ENCODE data around the gene CCNO. TPM values are rescaled to one million over a fixed set of nuclear protein-coding genes. Genes with fewer than 3 reads are reported as not detected.

Gene CCNO
- total RNA-seq, 1 donor, result not detected

DNA sequence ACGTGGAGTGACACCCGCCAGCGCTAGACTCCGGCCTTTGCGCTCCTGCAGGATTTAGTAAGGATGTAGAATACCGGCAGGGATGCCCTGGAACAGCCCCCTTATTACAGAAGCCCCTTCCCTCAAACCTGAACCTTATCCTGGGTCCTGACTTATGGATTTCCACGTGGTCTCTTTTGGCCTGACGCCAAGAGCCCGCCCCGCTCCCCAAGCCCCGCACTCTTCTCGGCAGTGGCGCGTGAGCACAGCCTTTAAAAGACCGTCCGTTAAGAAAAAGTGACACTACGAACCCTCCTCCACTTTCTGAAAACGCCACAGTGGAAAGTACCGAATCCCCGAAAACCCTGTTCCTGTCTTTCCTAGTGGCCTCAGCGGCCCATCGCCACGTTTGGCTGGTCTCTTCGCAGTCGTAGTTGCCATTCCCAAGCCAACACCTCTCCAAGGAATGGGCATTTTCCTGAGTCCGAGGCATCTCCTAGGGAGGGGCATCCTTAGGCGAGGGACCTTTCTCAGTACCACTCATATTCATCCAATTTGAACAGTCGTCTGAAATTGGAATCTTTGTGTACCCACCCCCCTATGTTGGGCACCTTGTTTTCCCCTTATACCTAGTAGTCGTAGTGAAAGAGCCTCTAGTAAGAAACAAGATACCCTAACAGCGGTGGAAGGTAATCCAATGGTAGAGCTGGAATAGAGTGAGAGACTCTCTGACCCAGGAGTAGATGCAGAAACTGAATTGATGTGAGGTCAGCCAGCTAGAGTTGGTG, 5.6 kb downstream of the CCNO start:
- no peak overlapping the region for H3K4me3 ChIP-seq (ENCODE audit: low read length)
- H3K4me1 ChIP-seq (ENCODE audit: insufficient read depth, low read length), result peaks cover 50% of the 10 kb centered on the region
- H3K27me3 ChIP-seq (ENCODE audit: insufficient read depth, low read length), result peaks cover 98% of the 10 kb centered on the region
- no peaks in the 10 kb centered on the region for H3K9me3 ChIP-seq (ENCODE audit: low read depth, low read length)

DNA sequence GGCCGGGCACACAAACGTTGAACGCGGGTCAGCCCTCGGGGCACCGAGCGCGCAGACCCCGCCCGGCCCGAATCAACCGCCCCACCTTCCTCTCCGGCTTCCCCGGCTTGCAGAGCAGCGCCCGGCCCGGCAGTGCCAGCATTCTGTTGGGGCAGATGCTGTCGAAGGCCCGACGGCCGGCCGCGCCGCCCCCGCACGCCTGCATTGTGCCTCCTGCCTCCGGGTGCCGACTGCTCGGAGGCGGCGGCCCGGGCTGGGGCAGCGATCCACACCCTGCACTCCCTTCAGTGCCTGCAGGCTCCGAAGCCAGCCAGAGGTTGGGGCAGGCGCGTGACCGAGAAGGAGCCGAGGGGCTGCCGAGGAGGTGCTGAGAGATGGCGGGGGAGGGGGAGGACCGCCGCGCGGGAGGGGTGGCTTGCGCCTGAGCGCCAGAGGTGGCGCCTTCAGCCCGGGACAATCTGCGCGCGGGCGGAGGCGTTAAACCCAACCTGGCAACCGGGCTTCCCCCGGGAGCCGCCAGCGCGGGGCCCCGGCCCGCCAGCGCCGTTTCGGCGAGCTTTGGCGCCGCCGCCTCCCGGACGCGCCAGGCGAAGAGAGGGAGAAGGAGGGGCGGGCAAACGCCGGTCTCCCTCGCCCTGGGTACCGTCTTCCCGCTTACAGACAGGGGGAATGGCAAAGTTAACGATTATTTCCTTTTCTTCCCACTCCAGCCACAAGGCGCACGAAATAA, 6.3 kb downstream of the CCNO start, which contains the start of gene MCIDAS:
Gene MCIDAS, minus strand, starts transcription at position 382 of the 730 bp plus-strand sequence. Its CDS starts 177 bp downstream, at position 205.
- Histone ChIP-seq H3K9me3 (ENCODE audit: low read depth, low read length) (no peaks in the 10 kb centered on the region), H3K4me1 (ENCODE audit: insufficient read depth, low read length) (peaks cover 45% of the 10 kb centered on the region), H3K4me3 (ENCODE audit: low read length) (no peak within 1 kb of the TSS), H3K27me3 (ENCODE audit: insufficient read depth, low read length) (peaks cover 98% of the 10 kb centered on the region)

DNA sequence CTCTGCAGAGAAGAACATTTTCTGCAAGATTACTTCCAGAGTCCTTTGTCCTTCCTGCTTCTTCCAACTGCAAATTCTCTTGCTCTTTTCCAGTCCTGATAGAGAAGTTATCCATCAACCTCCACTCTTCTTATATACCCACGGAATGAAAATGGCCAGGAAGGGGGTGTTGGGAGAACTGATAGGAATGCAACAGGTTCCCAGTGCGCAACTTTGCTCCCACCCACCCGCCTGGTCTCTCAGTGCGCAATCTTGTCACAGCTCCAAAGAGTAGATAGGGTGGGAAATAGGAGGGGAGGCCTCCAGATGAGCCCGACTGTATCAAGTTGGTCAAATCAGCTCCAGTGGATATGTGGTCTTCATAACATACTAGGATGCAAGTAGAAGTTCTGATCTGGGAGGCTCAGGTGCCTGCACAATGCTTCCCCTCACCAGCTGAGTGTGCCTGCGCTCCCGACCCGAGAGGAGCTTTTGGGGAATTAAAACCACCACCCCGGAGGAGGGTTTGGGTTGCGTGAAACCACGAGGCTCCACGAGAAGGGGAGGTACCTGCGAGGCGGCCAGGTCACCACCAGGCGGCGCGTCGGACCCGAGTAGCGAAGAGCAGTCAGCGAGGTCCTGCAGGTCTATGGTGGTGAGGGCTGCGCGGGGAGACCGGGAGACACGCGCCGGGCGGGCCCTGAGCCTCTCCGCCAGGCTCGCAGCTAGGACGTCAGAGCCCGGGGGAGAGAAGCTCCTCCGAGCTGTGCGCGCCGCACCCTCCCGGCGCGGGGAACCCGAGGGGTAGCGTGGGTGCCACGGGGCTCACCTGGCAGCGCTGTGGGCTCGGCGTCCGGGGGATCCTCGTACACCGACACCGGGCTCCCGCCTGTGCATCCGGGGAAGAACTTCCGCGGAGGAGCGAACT, 7.1 kb downstream of the CCNO start:
- peaks cover 98% of the 10 kb centered on the region for H3K27me3 ChIP-seq (ENCODE audit: insufficient read depth, low read length)
- no peak overlapping the region for H3K4me3 ChIP-seq (ENCODE audit: low read length)
- H3K9me3 ChIP-seq (ENCODE audit: low read depth, low read length), result no peaks in the 10 kb centered on the region
- H3K4me1 ChIP-seq (ENCODE audit: insufficient read depth, low read length), result peaks cover 37% of the 10 kb centered on the region

DNA sequence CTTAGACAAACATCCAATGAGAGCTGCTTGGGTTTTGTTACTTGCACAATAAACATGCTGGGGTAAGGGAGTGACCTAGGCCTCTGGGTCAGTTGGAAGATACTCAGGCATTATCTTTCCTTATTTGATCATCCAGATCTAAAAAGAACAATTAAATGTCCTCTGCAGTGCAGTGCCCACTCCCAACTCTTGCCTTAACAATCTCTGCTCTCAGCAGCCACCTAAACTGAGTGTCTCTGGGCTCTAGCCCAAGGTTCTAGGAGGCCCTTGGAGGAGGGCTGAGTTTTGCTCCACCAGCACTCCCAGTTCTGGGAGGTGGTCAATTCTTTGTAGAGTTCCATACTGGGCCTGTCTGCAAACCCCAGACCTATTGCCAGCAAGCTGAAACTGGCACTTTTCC, 8.1 kb downstream of the CCNO start:
- peaks cover 40% of the 10 kb centered on the region for H3K4me1 ChIP-seq (ENCODE audit: insufficient read depth, low read length)
- H3K9me3 ChIP-seq (ENCODE audit: low read depth, low read length), result no peaks in the 10 kb centered on the region

DNA sequence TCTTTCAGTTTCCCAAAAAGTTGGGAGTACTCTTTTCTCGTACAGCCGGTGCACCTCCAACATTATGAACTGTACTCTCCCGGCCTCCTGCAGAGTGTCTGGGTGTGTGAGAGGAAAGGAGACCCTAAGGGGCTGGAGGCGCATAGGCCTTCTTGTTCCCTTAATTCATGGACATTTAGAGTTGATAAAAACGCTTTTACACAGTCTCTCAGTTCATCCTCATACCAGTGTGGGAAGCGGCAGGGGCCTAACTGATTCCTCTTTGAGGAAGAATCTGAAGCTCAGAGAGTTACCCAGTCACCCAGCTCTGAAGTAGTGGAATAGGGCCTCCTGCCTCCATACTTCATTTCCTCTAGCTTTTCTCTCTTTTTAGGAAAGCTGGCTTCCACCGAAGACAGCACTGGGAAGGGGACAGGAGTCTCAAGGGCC, 9.6 kb downstream of the CCNO start:
- H3K4me1 ChIP-seq (ENCODE audit: insufficient read depth, low read length), result peaks cover 42% of the 10 kb centered on the region
- H3K27me3 ChIP-seq (ENCODE audit: insufficient read depth, low read length), result peaks cover 98% of the 10 kb centered on the region
- no peak overlapping the region for H3K4me3 ChIP-seq (ENCODE audit: low read length)
- H3K9me3 ChIP-seq (ENCODE audit: low read depth, low read length), result no peaks in the 10 kb centered on the region

More for the DNA sequence above, 8.1 kb downstream of the CCNO start:
- peaks cover 98% of the 10 kb centered on the region for H3K27me3 ChIP-seq (ENCODE audit: insufficient read depth, low read length)
- no peak overlapping the region for H3K4me3 ChIP-seq (ENCODE audit: low read length)

DNA sequence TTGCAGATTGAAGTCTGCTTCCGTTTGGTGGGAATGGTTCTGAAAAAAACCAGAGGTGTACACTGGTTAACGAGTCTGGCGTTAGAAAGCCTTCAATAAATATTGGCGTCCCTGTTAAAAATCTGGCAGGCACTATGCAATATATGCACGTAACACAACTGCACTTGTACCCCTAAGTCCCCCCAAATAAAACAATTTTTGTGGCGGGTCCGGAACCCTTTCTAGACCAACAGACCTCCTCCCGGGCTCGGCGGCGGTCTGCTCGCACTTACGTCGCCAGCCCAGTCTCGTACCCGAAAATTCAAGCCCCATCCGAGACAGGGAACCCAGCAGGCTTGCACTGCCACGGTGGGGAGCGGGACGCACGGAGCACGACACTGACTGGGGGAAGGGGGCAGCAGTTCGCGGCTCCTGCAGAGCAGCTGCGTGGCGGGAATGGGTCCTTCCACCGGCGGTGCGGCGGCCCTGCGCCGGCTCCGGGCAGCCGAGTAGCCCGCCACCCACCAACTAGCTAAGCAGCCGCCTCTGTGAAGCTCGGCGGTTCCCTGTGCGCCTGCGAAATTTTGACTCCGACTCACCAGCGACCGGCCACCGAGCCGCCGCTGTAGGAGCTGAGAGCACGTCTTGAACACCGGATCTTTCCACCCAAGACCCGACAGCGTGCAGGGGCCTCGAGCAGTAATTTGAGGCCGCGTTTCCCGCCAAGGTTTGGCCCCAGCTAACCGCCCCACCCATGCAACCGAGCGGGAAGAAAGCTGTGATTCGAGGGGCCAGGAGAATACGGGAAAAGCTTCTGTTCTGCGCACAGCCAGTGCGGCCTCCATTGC, 10.2 kb downstream of the CCNO start:
- peaks cover 42% of the 10 kb centered on the region for H3K4me1 ChIP-seq (ENCODE audit: insufficient read depth, low read length)
- peaks cover 97% of the 10 kb centered on the region for H3K27me3 ChIP-seq (ENCODE audit: insufficient read depth, low read length)
- H3K4me3 ChIP-seq (ENCODE audit: low read length), result no peak overlapping the region
- no peaks in the 10 kb centered on the region for H3K9me3 ChIP-seq (ENCODE audit: low read depth, low read length)

DNA sequence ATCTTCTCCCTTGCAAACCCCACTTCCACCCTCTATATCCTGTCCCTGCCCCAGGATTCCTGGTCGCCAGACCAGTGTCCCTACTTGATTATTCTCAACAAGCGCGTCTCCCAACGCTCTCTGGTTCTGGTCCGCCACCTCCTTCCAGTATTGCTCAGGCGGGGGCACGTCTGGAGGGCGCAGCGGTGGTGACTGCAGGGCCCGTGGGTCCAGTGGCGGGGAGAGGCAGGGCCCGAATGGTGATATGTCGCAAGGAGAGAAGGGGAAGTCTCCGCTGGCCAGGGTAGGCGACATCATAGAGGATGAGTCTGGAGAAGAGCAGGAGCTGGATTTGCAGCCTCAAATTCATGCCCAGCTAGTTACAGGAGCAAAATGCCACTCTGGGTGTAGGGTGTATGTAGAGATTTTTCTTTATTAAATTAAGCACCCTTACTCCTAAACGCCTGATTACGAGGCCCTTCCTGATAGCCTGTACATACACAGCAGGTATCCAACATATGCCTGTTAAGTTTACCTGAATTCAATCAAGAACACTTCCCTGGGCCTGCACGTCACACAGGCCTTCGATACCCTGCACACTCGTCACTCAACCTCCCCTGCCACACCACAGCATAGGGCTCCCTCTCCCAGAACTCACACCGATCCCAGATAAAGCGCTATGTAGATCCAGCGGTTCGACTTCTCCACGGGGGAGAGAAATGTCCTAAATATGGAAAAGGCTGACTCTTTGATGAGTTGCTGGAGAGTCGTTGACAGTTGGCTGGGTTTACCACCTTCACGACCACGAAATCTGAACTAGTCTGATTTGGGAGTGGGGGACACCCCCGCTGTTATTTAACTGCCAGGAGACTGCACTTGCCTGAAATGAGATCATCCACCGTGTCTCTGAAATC, 11.1 kb downstream of the CCNO start:
- H3K27me3 ChIP-seq (ENCODE audit: insufficient read depth, low read length), result peaks cover 97% of the 10 kb centered on the region
- no peaks in the 10 kb centered on the region for H3K9me3 ChIP-seq (ENCODE audit: low read depth, low read length)
- no peak overlapping the region for H3K4me3 ChIP-seq (ENCODE audit: low read length)
- H3K4me1 ChIP-seq (ENCODE audit: insufficient read depth, low read length), result peaks cover 36% of the 10 kb centered on the region

DNA sequence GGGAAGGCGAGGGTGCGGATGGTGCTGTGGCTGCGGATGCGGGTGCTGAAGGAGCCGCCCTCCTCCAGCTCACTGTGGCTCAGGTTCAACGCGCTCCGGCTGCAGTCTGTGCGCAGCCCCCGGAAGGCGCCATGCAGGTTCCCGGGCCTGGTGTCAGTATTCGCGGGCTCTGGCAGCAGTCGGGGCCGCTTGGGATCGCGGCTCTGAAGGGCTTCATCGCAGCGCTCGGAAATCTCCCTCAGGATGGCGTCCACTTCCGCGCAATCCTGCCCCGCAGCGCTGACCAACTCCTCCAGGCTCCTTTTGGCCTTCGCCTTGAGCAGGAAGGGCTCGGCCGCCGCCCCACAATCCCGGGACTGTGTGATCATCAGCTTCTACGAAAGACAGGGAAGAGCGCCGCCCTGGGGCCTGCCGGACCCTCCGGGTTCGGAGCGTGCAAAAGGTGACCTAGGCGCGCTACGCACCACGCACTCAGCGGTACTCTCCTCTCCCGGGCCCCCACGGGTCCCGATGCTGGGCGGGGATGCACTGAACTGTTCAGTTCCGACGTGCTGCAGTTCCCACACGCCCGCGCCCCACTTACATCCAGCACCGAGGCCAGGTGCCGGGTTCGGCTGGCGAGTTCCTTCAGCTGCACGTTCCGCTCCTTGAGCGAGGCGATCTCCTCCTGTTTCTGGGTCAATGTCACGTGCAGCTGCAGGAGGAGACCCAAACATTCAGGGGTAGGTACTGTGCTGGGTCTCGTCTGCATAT, 12.8 kb downstream of the CCNO start:
- Histone ChIP-seq H3K4me1 (ENCODE audit: insufficient read depth, low read length) (peaks cover 23% of the 10 kb centered on the region), H3K4me3 (ENCODE audit: low read length) (no peak overlapping the region), H3K9me3 (ENCODE audit: low read depth, low read length) (no peaks in the 10 kb centered on the region), H3K27me3 (ENCODE audit: insufficient read depth, low read length) (peaks cover 83% of the 10 kb centered on the region)

DNA sequence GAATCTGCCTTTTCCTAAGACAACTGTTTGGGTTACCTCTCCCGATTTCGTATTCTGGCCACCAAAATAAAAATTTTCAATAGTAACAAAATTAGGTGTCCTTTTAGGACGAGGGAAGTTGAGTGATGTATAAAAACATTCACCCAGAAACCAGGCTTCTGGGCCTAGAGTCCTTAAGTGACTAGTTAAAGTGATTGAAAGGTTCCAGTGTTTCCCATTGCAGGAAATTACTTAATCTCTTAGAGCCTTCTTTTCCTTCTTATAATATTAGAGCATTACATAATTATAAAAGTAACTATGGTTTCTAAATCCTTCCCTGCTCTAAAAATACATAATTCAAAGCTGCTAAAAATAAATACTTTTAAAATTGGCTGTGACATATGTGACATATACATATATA, 13.6 kb downstream of the CCNO start:
- Histone ChIP-seq H3K9me3 (ENCODE audit: low read depth, low read length) (no peaks in the 10 kb centered on the region), H3K4me1 (ENCODE audit: insufficient read depth, low read length) (peaks cover 23% of the 10 kb centered on the region), H3K27me3 (ENCODE audit: insufficient read depth, low read length) (peaks cover 74% of the 10 kb centered on the region), H3K4me3 (ENCODE audit: low read length) (no peak overlapping the region)

DNA sequence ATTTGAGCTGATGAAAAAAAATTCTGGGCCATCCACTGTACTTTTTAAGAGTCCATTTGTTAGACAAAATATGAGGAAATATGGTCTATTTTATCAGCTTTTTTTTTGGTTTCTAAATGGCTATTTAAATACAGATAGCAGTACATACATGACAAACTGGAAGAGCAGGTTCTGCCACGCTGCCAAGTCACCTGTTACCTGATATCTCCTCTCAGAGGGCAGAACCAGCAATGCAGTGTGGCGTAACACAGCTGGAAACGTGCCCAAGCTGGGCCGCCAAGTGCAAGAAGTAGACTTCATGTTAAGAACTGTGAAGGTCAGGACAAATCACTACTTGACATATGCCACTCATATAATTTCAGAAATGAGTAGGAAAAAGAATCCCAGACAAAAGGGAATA, 14.4 kb downstream of the CCNO start:
- peaks cover 66% of the 10 kb centered on the region for H3K27me3 ChIP-seq (ENCODE audit: insufficient read depth, low read length)
- no peaks in the 10 kb centered on the region for H3K9me3 ChIP-seq (ENCODE audit: low read depth, low read length)
- no peak overlapping the region for H3K4me3 ChIP-seq (ENCODE audit: low read length)
- H3K4me1 ChIP-seq (ENCODE audit: insufficient read depth, low read length), result peaks cover 23% of the 10 kb centered on the region

DNA sequence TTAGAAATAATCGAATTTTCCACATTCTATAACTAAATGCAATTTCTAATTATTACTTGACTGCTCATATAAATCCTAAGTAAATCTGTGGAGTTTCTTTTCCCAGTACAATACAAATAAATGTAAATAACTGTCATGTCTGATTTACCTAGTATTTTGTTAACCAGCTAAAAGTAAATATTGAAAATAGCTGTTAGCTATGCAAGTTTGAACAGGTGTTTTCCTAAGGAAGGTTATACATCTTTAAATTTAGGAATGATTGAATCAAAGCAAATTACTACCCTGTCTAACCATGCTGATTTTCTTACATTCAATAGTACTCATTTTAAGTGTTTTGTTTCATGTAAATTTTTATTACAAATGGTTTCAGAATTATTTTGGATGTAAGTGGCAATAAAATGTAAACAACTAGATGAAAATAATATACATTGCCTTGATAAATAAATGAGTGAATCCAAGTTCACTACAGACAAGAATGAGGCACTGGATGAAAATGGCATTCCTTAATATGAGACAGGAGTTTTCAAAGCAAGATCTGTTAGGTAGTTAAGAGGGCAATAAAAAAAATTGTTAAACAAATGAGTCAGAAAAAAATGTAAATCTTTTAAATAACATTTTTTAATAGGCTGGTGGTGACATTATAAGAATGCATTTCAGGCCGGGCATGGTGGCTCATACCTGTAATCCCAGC, 22.1 kb downstream of the CCNO start:
- H3K27me3 ChIP-seq (ENCODE audit: insufficient read depth, low read length), result peaks cover 13% of the 10 kb centered on the region
- no peaks in the 10 kb centered on the region for H3K9me3 ChIP-seq (ENCODE audit: low read depth, low read length)
- no peaks in the 10 kb centered on the region for H3K4me1 ChIP-seq (ENCODE audit: insufficient read depth, low read length)
- no peak overlapping the region for H3K4me3 ChIP-seq (ENCODE audit: low read length)

DNA sequence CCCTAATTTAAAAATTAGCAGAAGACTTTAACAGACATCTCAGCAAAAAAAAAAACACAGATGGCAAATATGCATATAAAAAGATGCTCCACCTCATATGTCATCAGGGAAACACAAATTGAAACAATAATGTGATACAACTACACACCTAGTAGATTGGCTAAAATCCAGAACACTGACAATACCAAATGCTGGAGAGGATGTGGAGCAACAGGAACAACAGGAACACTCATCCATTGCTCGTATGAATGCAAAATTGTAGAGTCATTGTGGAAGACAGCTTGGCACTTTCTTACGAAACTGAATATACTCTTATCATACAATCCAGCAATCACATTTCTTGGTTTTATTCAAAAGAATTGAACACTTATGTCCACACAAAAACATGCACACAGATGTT, 28.4 kb downstream of the CCNO start:
- H3K27me3 ChIP-seq (ENCODE audit: insufficient read depth, low read length), result peaks cover 24% of the 10 kb centered on the region
- H3K4me1 ChIP-seq (ENCODE audit: insufficient read depth, low read length), result no peaks in the 10 kb centered on the region
- no peak overlapping the region for H3K4me3 ChIP-seq (ENCODE audit: low read length)
- no peaks in the 10 kb centered on the region for H3K9me3 ChIP-seq (ENCODE audit: low read depth, low read length)

Data from mononuclear cell (primary cell).